ENCODE measurements around the gene CRKL. TPM values are rescaled to one million over a fixed set of nuclear protein-coding genes. Genes with fewer than 3 reads are reported as not detected.

The CRKL gene
- total and polyA plus RNA-seq, 4 donors: 12.0 to 45.5 (median 22.6) TPM

DNA sequence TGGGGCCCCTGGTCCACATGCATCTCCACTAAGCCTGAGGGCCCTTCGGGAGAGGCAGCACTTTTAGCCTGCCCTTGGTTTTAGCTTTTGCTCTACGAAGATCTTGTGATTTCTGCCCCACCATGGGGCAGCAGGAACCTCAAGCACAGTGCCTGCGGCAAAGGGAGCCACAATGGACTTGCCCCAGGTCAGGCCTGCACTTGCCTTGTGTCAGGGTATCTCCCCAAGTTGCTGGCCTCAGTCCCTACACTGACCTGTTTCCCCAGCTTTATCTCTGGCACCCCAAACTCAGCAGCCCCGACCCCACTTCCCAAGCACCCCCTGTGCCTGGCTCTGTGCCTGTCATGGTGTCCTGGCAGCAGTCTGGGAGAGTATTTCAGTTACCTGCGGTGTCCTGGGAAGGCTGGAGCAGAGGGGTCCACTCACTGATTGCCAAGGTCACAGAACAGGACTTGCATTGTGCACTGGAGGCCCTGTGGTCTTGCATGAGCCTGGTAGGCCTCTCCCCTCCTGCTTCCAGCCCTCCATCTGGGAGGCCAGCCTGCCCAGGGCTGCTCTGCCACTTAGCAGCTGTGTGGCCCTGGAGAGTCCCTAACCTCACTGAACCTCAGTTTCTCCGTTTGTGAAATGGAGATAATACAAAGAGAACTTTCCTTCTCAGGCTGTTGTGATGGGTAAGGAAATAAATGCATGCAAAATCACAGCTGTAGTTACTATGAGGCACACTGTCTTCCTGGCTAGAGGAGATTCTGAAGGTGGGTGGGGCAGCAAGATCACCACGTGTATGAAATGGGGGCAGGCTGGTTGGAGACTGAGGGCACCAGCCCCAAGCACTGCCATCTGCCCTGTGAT lies 46.2 kb downstream of the CRKL start (continued):
- TF ChIP-seq, protein P1, sequence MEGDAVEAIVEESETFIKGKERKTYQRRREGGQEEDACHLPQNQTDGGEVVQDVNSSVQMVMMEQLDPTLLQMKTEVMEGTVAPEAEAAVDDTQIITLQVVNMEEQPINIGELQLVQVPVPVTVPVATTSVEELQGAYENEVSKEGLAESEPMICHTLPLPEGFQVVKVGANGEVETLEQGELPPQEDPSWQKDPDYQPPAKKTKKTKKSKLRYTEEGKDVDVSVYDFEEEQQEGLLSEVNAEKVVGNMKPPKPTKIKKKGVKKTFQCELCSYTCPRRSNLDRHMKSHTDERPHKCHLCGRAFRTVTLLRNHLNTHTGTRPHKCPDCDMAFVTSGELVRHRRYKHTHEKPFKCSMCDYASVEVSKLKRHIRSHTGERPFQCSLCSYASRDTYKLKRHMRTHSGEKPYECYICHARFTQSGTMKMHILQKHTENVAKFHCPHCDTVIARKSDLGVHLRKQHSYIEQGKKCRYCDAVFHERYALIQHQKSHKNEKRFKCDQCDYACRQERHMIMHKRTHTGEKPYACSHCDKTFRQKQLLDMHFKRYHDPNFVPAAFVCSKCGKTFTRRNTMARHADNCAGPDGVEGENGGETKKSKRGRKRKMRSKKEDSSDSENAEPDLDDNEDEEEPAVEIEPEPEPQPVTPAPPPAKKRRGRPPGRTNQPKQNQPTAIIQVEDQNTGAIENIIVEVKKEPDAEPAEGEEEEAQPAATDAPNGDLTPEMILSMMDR (IDR thresholded peaks at IDR 0.05; ENCODE audit: low read depth, low read length, missing input control): no peak
- TF ChIP-seq RXRA (IDR thresholded peaks at IDR 0.05) (no peak), ATF3 (IDR thresholded peaks at IDR 0.05) (no peak), JUND (IDR thresholded peaks at IDR 0.05) (no peak), FOXA1 (IDR thresholded peaks at IDR 0.05) (no peak), YY1 (IDR thresholded peaks at IDR 0.05) (no peak), SP1 (IDR thresholded peaks at IDR 0.05) (no peak)

DNA sequence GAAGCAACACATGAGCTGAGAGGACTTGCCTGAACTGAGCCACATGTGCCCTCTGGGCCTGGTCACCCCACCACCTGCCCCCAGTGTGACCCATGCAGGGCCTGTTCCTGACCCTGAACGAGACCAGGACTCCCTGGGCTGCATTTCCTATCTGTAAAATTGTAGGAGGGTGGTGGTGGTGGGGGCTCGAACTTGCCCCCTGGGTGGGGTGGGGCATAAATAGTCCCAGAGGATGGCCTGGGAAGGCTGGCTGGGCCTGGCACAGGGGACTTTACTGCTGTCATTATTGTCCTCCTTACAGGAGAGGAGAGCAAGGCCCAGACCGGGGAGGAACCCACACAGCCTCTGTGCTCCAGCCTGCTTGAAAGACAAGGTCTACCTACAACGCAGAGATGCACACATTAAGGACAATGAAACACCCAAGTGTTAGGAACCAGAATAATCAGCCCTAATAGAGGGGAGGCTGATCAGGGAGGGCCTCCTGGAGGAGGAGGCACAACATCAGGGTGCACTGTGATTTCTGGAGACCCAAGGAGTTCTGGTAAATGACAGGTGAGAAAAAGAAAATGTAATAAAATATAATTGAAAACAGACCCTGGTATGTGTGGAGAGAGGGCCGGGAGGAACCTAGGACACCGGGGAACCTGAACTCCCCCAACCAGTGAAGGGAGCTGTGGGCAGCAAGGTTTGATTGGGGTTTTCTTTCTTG lies 47.0 kb downstream of the CRKL start:
- TF ChIP-seq YY1 (IDR thresholded peaks at IDR 0.05): no peak
- no peak for TF ChIP-seq FOXA1 (IDR thresholded peaks at IDR 0.05)
- Histone ChIP-seq H3K36me3 (ENCODE audit: control insufficient read depth in 4 of 4, insufficient read depth in 3 of 4, low read depth in 1 of 4, low read length in 3 of 4) (no peaks in the 10 kb centered on the region), H3K9me3 (ENCODE audit: control insufficient read depth in 4 of 4, low read length in 3 of 4) (no peaks in the 10 kb centered on the region), H3K27me3 (ENCODE audit: control insufficient read depth in 4 of 4, insufficient read depth in 4 of 4, low read length in 3 of 4) (no peaks in the 10 kb centered on the region), H3K4me3 (ENCODE audit: low read depth in 1 of 3, low read length in 3 of 3) (peak overlapping the region in 1 of 3 donors; percentile 46), H3K4me1 (ENCODE audit: control insufficient read depth in 4 of 4, insufficient read depth in 4 of 4, low read length in 3 of 4) (peaks cover 3 to 13% (median 6%) of the 10 kb centered on the region in 4 donors), H3K27ac (ENCODE audit: low read depth in 1 of 2, low read length in 2 of 2) (no peak overlapping the region), H3K9ac (ENCODE audit: low read depth in 1 of 2, low read length in 2 of 2) (no peak overlapping the region)
- DNase-seq (ENCODE audit: low spot score): no peak
- WGBS: 79% methylated on average over 6 of the region's 6 CpGs

DNA sequence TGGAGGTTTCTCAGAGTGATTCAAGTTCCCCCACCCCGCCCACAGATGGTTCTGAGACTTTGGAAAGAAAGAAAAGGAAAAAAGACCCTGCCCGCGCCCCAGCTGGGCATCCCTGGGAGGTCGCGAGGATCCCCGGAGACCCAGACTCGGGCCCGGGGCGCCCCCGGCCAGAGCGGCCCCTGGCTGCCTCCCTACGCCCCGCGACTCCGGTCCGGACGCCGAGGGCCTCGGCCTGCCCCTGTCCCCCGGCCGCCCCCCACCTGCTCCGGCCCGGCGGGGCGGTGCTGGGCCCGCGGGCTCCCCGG lies 47.5 kb downstream of the CRKL start:
- Histone ChIP-seq H3K4me3 (ENCODE audit: low read depth in 1 of 3, low read length in 3 of 3) (peak overlapping the region in 1 of 3 donors; percentile 46), H3K27me3 (ENCODE audit: control insufficient read depth in 4 of 4, insufficient read depth in 4 of 4, low read length in 3 of 4) (no peaks in the 10 kb centered on the region), H3K36me3 (ENCODE audit: control insufficient read depth in 4 of 4, insufficient read depth in 3 of 4, low read depth in 1 of 4, low read length in 3 of 4) (no peaks in the 10 kb centered on the region), H3K27ac (ENCODE audit: low read depth in 1 of 2, low read length in 2 of 2) (no peak overlapping the region), H3K4me1 (ENCODE audit: control insufficient read depth in 4 of 4, insufficient read depth in 4 of 4, low read length in 3 of 4) (peaks cover 3 to 13% (median 6%) of the 10 kb centered on the region in 4 donors), H3K9ac (ENCODE audit: low read depth in 1 of 2, low read length in 2 of 2) (no peak overlapping the region), H3K9me3 (ENCODE audit: control insufficient read depth in 4 of 4, low read length in 3 of 4) (no peaks in the 10 kb centered on the region)
- 7% methylated on average over 28 of the region's 28 CpGs for WGBS
- DNase-seq (ENCODE audit: low spot score): no peak
- no peak for TF ChIP-seq YY1 (IDR thresholded peaks at IDR 0.05)
- TF ChIP-seq GABPA (IDR thresholded peaks at IDR 0.05 in 1 of 2, conservative IDR thresholded peaks at IDR 0.05 in 1 of 2): no peak
- no peak for TF ChIP-seq ZBTB33 (IDR thresholded peaks at IDR 0.05)
- TF ChIP-seq FOXA1 (IDR thresholded peaks at IDR 0.05): no peak
- TF ChIP-seq, protein P2, sequence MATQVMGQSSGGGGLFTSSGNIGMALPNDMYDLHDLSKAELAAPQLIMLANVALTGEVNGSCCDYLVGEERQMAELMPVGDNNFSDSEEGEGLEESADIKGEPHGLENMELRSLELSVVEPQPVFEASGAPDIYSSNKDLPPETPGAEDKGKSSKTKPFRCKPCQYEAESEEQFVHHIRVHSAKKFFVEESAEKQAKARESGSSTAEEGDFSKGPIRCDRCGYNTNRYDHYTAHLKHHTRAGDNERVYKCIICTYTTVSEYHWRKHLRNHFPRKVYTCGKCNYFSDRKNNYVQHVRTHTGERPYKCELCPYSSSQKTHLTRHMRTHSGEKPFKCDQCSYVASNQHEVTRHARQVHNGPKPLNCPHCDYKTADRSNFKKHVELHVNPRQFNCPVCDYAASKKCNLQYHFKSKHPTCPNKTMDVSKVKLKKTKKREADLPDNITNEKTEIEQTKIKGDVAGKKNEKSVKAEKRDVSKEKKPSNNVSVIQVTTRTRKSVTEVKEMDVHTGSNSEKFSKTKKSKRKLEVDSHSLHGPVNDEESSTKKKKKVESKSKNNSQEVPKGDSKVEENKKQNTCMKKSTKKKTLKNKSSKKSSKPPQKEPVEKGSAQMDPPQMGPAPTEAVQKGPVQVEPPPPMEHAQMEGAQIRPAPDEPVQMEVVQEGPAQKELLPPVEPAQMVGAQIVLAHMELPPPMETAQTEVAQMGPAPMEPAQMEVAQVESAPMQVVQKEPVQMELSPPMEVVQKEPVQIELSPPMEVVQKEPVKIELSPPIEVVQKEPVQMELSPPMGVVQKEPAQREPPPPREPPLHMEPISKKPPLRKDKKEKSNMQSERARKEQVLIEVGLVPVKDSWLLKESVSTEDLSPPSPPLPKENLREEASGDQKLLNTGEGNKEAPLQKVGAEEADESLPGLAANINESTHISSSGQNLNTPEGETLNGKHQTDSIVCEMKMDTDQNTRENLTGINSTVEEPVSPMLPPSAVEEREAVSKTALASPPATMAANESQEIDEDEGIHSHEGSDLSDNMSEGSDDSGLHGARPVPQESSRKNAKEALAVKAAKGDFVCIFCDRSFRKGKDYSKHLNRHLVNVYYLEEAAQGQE (IDR thresholded peaks at IDR 0.05): no peak
- TF ChIP-seq NR2F2 (IDR thresholded peaks at IDR 0.05): no peak
- no peak for TF ChIP-seq EGR1 (IDR thresholded peaks at IDR 0.05; ENCODE audit: low read depth in 2 of 2)

Data from liver (tissue), 9 donors.